Activated naive CD4-positive, alpha-beta T cell treated with anti-CD3 and anti-CD28 coated beads, Interleukin-2, amount 50 U/mL, for 72 hours (primary cell): ENCODE measurements around the gene COQ10B. TPM values are rescaled to one million over a fixed set of nuclear protein-coding genes. Genes with fewer than 3 reads are reported as not detected.

Source experiments
- ATAC-seq, 2 donors: fragments of 150-1000 bp; cut with Tn5 transposase; 2 replicates each; pipeline ENCODE4 v1.10.0; 2021; ENCODE audit warnings: mild to moderate bottlenecking in 2 of 2, moderate library complexity in 2 of 2
- DNase-seq, 2 donors: peaks; one replicate each; pipeline ENCODE4 v3.0.0; 2021 to 2022; ENCODE audit warnings: low spot score in 2 of 2
- H3K27ac Mint-ChIP-seq, 2 donors: one replicate each; pipeline ENCODE4 v1.8.0; 2022; ENCODE audit warnings: mild to moderate bottlenecking in 2 of 2, mixed read lengths in 2 of 2
- H3K36me3 Mint-ChIP-seq, 2 donors: one replicate each; pipeline ENCODE4 v1.8.0; 2022; ENCODE audit warnings: mixed read lengths in 2 of 2
- H3K9me3 Mint-ChIP-seq, 2 donors: one replicate each; pipeline ENCODE4 v1.8.0; 2022; ENCODE audit warnings: mixed read lengths in 2 of 2
- total RNA-seq, 2 donors: library from RNA; stranded (reverse); gene quantifications; one replicate each; pipeline ENCODE4 v1.2.3, GENCODE V29; 2022

Gene COQ10B
- total RNA-seq, 2 donors from 2014 or later = 12.6 to 48.6 TPM

- Mint-ChIP-seq H3K36me3 (peaks cover 13 to 15% of the 10 kb centered on the region in 2 donors), H3K27ac (peak overlapping the region; percentile 89 to 97), H3K9me3 (no peaks in the 10 kb centered on the region)
- ATAC-seq (no peak), DNase-seq (no peak)
These were observed 61.4 kb downstream of the COQ10B start for GRCh38 chr2:197514754-197515153.

GRCh38 chr2:197515315-197515738, 62.0 kb downstream of the COQ10B start:
- DNase-seq (no peak), ATAC-seq (peak; percentile 3 to 10)
- Mint-ChIP-seq H3K27ac (peak overlapping the region; percentile 89 to 97), H3K36me3 (peaks cover 16 to 19% of the 10 kb centered on the region in 2 donors), H3K9me3 (no peaks in the 10 kb centered on the region)

- peak within 1 kb of the TSS; percentile 89 to 98 for H3K27ac Mint-ChIP-seq
- H3K36me3 Mint-ChIP-seq = peaks cover 21 to 25% of the 10 kb centered on the region in 2 donors
- peak; percentile 92 to 96 for DNase-seq
- ATAC-seq = peak; percentile 97 to 98
- peaks cover 0 to 1% of the 10 kb centered on the region in 2 donors for H3K9me3 Mint-ChIP-seq
These were observed 62.5 kb downstream of the COQ10B start, which contains the start of gene MOB4 for GRCh38 chr2:197515739-197516392. MOB4 (plus strand) TSS chr2:197516066; CDS start chr2:197516087, 21 bp downstream.

- Mint-ChIP-seq H3K36me3 (peaks cover 25 to 29% of the 10 kb centered on the region in 2 donors), H3K27ac (peak overlapping the region; percentile 89 to 98), H3K9me3 (peaks cover 0 to 4% of the 10 kb centered on the region in 2 donors)
- DNase-seq (peak in 1 of 2 donors; percentile 20), ATAC-seq (peak; percentile 2 to 26)
These were observed 63.0 kb downstream of the COQ10B start for GRCh38 chr2:197516393-197516761.

- Mint-ChIP-seq H3K36me3 (peaks cover 25 to 29% of the 10 kb centered on the region in 2 donors), H3K9me3 (peaks cover 0 to 4% of the 10 kb centered on the region in 2 donors), H3K27ac (peak overlapping the region; percentile 89 to 98)
- ATAC-seq = no peak
- DNase-seq = no peak
These were observed 63.8 kb downstream of the COQ10B start for GRCh38 chr2:197517150-197517549.

Other genes with a start within 250 kb of the COQ10B start
- 100 to 1,000 TPM; 103 to 130 TPM for gene ANKRD44, start 142.8 kb upstream of the COQ10B start, total RNA-seq
- gene SF3B1, start 18.5 kb upstream of the COQ10B start, total RNA-seq = 100 to 1,000 TPM; 266 to 292 TPM
- gene HSPD1, start 46.3 kb downstream of the COQ10B start, total RNA-seq = 100 to 1,000 TPM; 646 to 811 TPM
- 100 to 1,000 TPM; 264 to 275 TPM for gene HSPE1, start 46.8 kb downstream of the COQ10B start, total RNA-seq
- gene MOB4, start 62.5 kb downstream of the COQ10B start, total RNA-seq = 10 to 100 TPM; 16.0 to 21.2 TPM
- gene RFTN2, start 222.0 kb downstream of the COQ10B start, total RNA-seq = not detected